Small intestine (tissue), 7 donors: Measurements from ENCODE around the gene TRPC4. TPM values are rescaled to one million over a fixed set of nuclear protein-coding genes. Genes with fewer than 3 reads are reported as not detected.

Experiments
- DNase-seq, 2 donors: peaks; one replicate each; pipeline versions ENCODE4 v3.0.0 to v3.0.0-alpha.2; 2013
- FAIRE-seq: peaks from 2 replicates; lab custom pipeline; 2012; peaks lifted over from hg19 to GRCh38; lab: Jason Lieb, UNC
- H3K27ac ChIP-seq, 3 donors: one replicate each; pipeline ENCODE4 v1.5.1; 2013; ENCODE audit warnings: low read length in 2 of 3, mild to moderate bottlenecking in 2 of 3, control low read depth in 1 of 3, inconsistent platforms in 1 of 3, low read depth in 1 of 3, moderate library complexity in 1 of 3
- H3K27me3 ChIP-seq, 3 donors: one replicate each; pipeline ENCODE4 v1.6.1; 2013; ENCODE audit warnings: low read length in 3 of 3, inconsistent platforms in 1 of 3; ENCODE audit not compliant: control insufficient read depth in 3 of 3, insufficient read depth in 3 of 3
- H3K36me3 ChIP-seq, 3 donors: one replicate each; pipeline ENCODE4 v1.6.1; 2013; ENCODE audit warnings: low read length in 3 of 3, inconsistent platforms in 1 of 3, low read depth in 1 of 3, mild to moderate bottlenecking in 1 of 3, moderate library complexity in 1 of 3; ENCODE audit not compliant: control insufficient read depth in 3 of 3, insufficient read depth in 2 of 3
- H3K4me1 ChIP-seq, 3 donors: one replicate each; pipeline ENCODE4 v1.6.1; 2013; ENCODE audit warnings: low read length in 2 of 3, inconsistent platforms in 1 of 3, low read depth in 1 of 3, mild to moderate bottlenecking in 1 of 3, moderate library complexity in 1 of 3; ENCODE audit not compliant: control insufficient read depth in 3 of 3, insufficient read depth in 2 of 3
- H3K4me3 ChIP-seq, 3 donors: one replicate each; pipeline ENCODE4 v1.5.1; 2013; ENCODE audit warnings: low read length in 3 of 3, control low read depth in 1 of 3, inconsistent platforms in 1 of 3, low read depth in 1 of 3, mild to moderate bottlenecking in 1 of 3, moderate library complexity in 1 of 3
- H3K9me3 ChIP-seq, 2 donors: one replicate each; pipeline ENCODE4 v1.6.1; 2013; ENCODE audit warnings: low read depth in 1 of 2, low read length in 1 of 2; ENCODE audit not compliant: control insufficient read depth in 2 of 2, insufficient read depth in 1 of 2
- WGBS, 3 donors: extraction: QIAGEN DNeasy Blood & Tissue Kit; methylation state at CpG; one replicate each; pipeline ENCODE4 v1.1.7; 2013; 5-methylcytosine and 5-hydroxymethylcytosine counted together
- polyA plus RNA-seq, 4 donors: library from polyadenylated mRNA; stranded (reverse) in 3 of 4; unstranded in 1 of 4; fragments of 200-250 nt in 3 of 4; fragments of 120-200 nt in 1 of 4; gene quantifications; one replicate each; pipeline versions ENCODE4 v1.2.1 to v1.2.3, GENCODE V29; 2013
- donor health status: healthy with polysubstance abuse.
- donor health status: control.
- donor health status: control.
- donor health status: Bipolar disorder and iron deficiency.
- donor health status: healthy.

Gene TRPC4
- polyA plus RNA-seq, 4 donors: 0.04 to 0.27 (median 0.18) TPM; not detected in 1

GRCh38 chr13:37602733-37603381, 266.7 kb downstream of the TRPC4 start:
- no peak for FAIRE-seq
- peak in 1 of 2 donors; percentile 4 for DNase-seq
- no peaks in the 10 kb centered on the region for H3K4me1 ChIP-seq
- H3K36me3 ChIP-seq: no peaks in the 10 kb centered on the region
- no peak overlapping the region for H3K4me3 ChIP-seq
- H3K9me3 ChIP-seq: no peaks in the 10 kb centered on the region
- 66 to 82% (median 72%) methylated on average over 5 of the region's 5 CpGs for WGBS, 3 donors
- H3K27me3 ChIP-seq: no peaks in the 10 kb centered on the region
- no peak overlapping the region for H3K27ac ChIP-seq

GRCh38 chr13:37601648-37602440, 267.7 kb downstream of the TRPC4 start:
- no peak for DNase-seq
- Histone ChIP-seq H3K27ac (no peak overlapping the region), H3K36me3 (no peaks in the 10 kb centered on the region), H3K9me3 (no peaks in the 10 kb centered on the region), H3K27me3 (no peaks in the 10 kb centered on the region), H3K4me3 (no peak overlapping the region), H3K4me1 (no peaks in the 10 kb centered on the region)
- FAIRE-seq: no peak
- WGBS, 3 donors: 62 to 72% (median 63%) methylated on average over 3 of the region's 3 CpGs

- DNase-seq (no peak), FAIRE-seq (no peak)
- Histone ChIP-seq H3K36me3 (no peaks in the 10 kb centered on the region), H3K27me3 (no peaks in the 10 kb centered on the region), H3K4me1 (no peaks in the 10 kb centered on the region), H3K9me3 (no peaks in the 10 kb centered on the region), H3K4me3 (no peak overlapping the region), H3K27ac (no peak overlapping the region)
- 45 to 78% (median 58%) methylated on average over 2 of the region's 2 CpGs for WGBS, 3 donors
Measured at GRCh38 chr13:37599519-37599918, 270.1 kb downstream of the TRPC4 start.

- FAIRE-seq (no peak), DNase-seq (no peak)
- no peaks in the 10 kb centered on the region for H3K27me3 ChIP-seq
- H3K4me3 ChIP-seq: peak within 1 kb of the TSS in 1 of 3 donors; percentile 13
- H3K4me1 ChIP-seq: no peaks in the 10 kb centered on the region
- no peaks in the 10 kb centered on the region for H3K9me3 ChIP-seq
- no peaks in the 10 kb centered on the region for H3K36me3 ChIP-seq
- no peak within 1 kb of the TSS for H3K27ac ChIP-seq
- 29 to 51% (median 37%) methylated on average over 6 of the region's 6 CpGs for WGBS, 3 donors
Measured at GRCh38 chr13:37598597-37598996, 271.0 kb downstream of the TRPC4 start, which contains the start of gene POSTN. POSTN (minus strand) TSS chr13:37598768; CDS start chr13:37598726, 42 bp downstream.

- Histone ChIP-seq H3K4me3 (no peak overlapping the region), H3K27me3 (no peaks in the 10 kb centered on the region), H3K36me3 (no peaks in the 10 kb centered on the region), H3K27ac (no peak overlapping the region), H3K4me1 (no peaks in the 10 kb centered on the region), H3K9me3 (no peaks in the 10 kb centered on the region)
- no peak for FAIRE-seq
- 49 to 65% (median 63%) methylated on average over 2 of the region's 2 CpGs for WGBS, 3 donors
- DNase-seq: no peak
Measured at GRCh38 chr13:37597477-37598025, 272.0 kb downstream of the TRPC4 start.

GRCh38 chr13:37596805-37597204, 272.8 kb downstream of the TRPC4 start:
- H3K9me3 ChIP-seq: no peaks in the 10 kb centered on the region
- FAIRE-seq (no peak), DNase-seq (no peak)
- no peaks in the 10 kb centered on the region for H3K4me1 ChIP-seq
- WGBS, 3 donors: 57 to 64% (median 63%) methylated on average over 3 of the region's 3 CpGs
- H3K4me3 ChIP-seq: peak overlapping the region in 1 of 3 donors; percentile 9
- no peaks in the 10 kb centered on the region for H3K36me3 ChIP-seq
- H3K27ac ChIP-seq: no peak overlapping the region
- H3K27me3 ChIP-seq: no peaks in the 10 kb centered on the region

GRCh38 chr13:37595162-37595561, 274.4 kb downstream of the TRPC4 start:
- Histone ChIP-seq H3K4me3 (no peak overlapping the region), H3K36me3 (no peaks in the 10 kb centered on the region), H3K27me3 (no peaks in the 10 kb centered on the region), H3K27ac (no peak overlapping the region), H3K4me1 (no peaks in the 10 kb centered on the region), H3K9me3 (no peaks in the 10 kb centered on the region)
- no peak for DNase-seq
- no peak for FAIRE-seq

GRCh38 chr13:37594550-37594949, 275.0 kb downstream of the TRPC4 start:
- H3K36me3 ChIP-seq: no peaks in the 10 kb centered on the region
- H3K4me3 ChIP-seq: no peak overlapping the region
- WGBS, 3 donors: 33 to 56% (median 49%) methylated on average over 2 of the region's 2 CpGs
- FAIRE-seq (no peak), DNase-seq (no peak)
- no peaks in the 10 kb centered on the region for H3K9me3 ChIP-seq
- H3K27ac ChIP-seq: no peak overlapping the region
- no peaks in the 10 kb centered on the region for H3K4me1 ChIP-seq
- no peaks in the 10 kb centered on the region for H3K27me3 ChIP-seq
